ENCODE measurements around the gene RIC8B.

The RIC8B gene

DNA sequence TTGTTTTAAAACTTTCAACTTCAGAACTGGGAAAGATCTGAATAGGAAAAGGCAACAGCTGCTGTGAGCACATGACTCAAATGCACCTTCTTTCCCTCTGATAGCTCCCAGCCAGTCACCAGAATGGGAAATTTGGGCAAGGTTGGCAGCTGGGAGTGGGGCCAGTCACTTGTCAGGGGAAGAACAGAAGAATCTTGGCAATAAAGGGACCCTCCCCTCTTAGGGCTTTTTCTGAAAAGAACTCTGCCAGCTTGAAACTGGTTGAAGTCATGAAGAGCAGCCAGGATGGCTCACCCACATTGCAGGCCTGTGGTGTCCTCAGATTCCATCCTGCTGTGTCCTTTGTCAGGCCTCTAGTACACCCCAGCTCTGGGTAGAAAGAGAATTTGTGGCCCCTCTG is 10.3 kb upstream of the RIC8B start:
- Histone ChIP-seq H3K4me1 (ENCODE audit: control insufficient read depth, insufficient read depth, low read length) (no peaks in the 10 kb centered on the region), H3K27me3 (ENCODE audit: control insufficient read depth, insufficient read depth, low read length) (peaks cover 5% of the 10 kb centered on the region), H3K9me3 (ENCODE audit: control insufficient read depth, low read length) (no peaks in the 10 kb centered on the region), H3K9ac (ENCODE audit: low read length) (no peak overlapping the region), H3K36me3 (ENCODE audit: control insufficient read depth, insufficient read depth, low read length) (no peaks in the 10 kb centered on the region), H3K4me3 (ENCODE audit: low read length) (no peak overlapping the region)

GRCh38 chr12:106764738-106765137 is 9.7 kb upstream of the RIC8B start:
- Histone ChIP-seq H3K36me3 (ENCODE audit: control insufficient read depth, insufficient read depth, low read length) (no peaks in the 10 kb centered on the region), H3K27me3 (ENCODE audit: control insufficient read depth, insufficient read depth, low read length) (peaks cover 5% of the 10 kb centered on the region), H3K4me1 (ENCODE audit: control insufficient read depth, insufficient read depth, low read length) (no peaks in the 10 kb centered on the region), H3K4me3 (ENCODE audit: low read length) (no peak overlapping the region), H3K9ac (ENCODE audit: low read length) (no peak overlapping the region), H3K9me3 (ENCODE audit: control insufficient read depth, low read length) (no peaks in the 10 kb centered on the region)

- H3K36me3 ChIP-seq (ENCODE audit: control insufficient read depth, insufficient read depth, low read length) = no peaks in the 10 kb centered on the region
Observed at GRCh38 chr12:106766393-106766826, 8.1 kb upstream of the RIC8B start.

GRCh38 chr12:106767206-106767605 is 7.3 kb upstream of the RIC8B start:
- H3K9ac ChIP-seq (ENCODE audit: low read length) = no peak overlapping the region
- no peaks in the 10 kb centered on the region for H3K4me1 ChIP-seq (ENCODE audit: control insufficient read depth, insufficient read depth, low read length)
- no peak overlapping the region for H3K4me3 ChIP-seq (ENCODE audit: low read length)
- H3K36me3 ChIP-seq (ENCODE audit: control insufficient read depth, insufficient read depth, low read length) = no peaks in the 10 kb centered on the region
- H3K27me3 ChIP-seq (ENCODE audit: control insufficient read depth, insufficient read depth, low read length) = peaks cover 5% of the 10 kb centered on the region
- H3K9me3 ChIP-seq (ENCODE audit: control insufficient read depth, low read length) = no peaks in the 10 kb centered on the region

More at GRCh38 chr12:106766393-106766826, 8.1 kb upstream of the RIC8B start:
- no peak overlapping the region for H3K9ac ChIP-seq (ENCODE audit: low read length)
- no peak overlapping the region for H3K4me3 ChIP-seq (ENCODE audit: low read length)
- H3K9me3 ChIP-seq (ENCODE audit: control insufficient read depth, low read length) = no peaks in the 10 kb centered on the region
- peaks cover 5% of the 10 kb centered on the region for H3K27me3 ChIP-seq (ENCODE audit: control insufficient read depth, insufficient read depth, low read length)
- H3K4me1 ChIP-seq (ENCODE audit: control insufficient read depth, insufficient read depth, low read length) = no peaks in the 10 kb centered on the region

GRCh38 chr12:106767954-106768822 is 6.3 kb upstream of the RIC8B start:
- Histone ChIP-seq H3K9me3 (ENCODE audit: control insufficient read depth, low read length) (no peaks in the 10 kb centered on the region), H3K36me3 (ENCODE audit: control insufficient read depth, insufficient read depth, low read length) (no peaks in the 10 kb centered on the region), H3K9ac (ENCODE audit: low read length) (no peak overlapping the region), H3K4me3 (ENCODE audit: low read length) (no peak overlapping the region), H3K27me3 (ENCODE audit: control insufficient read depth, insufficient read depth, low read length) (peaks cover 5% of the 10 kb centered on the region), H3K4me1 (ENCODE audit: control insufficient read depth, insufficient read depth, low read length) (peaks cover 1% of the 10 kb centered on the region)

DNA sequence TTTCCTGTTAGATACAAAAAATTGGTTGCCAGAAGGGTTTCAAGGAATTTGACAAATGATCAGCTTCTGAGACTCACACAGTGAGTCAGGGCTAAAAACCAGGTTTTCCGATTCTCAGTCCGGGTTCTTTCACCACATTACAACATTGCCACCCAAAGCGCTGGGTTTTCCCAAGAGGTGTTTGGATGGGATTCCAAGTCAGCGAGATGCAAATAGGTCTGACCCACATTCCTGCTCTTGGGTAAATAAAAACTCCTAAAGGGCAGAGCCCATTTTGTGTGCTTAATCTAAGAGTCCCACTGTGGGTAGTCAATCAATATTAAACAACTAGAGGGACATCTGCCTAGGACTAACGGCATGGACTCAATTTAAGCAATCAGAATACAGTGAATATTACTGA is 5.4 kb upstream of the RIC8B start:
- Histone ChIP-seq H3K9ac (ENCODE audit: low read length) (no peak overlapping the region), H3K4me1 (ENCODE audit: control insufficient read depth, insufficient read depth, low read length) (peaks cover 5% of the 10 kb centered on the region), H3K4me3 (ENCODE audit: low read length) (no peak overlapping the region), H3K36me3 (ENCODE audit: control insufficient read depth, insufficient read depth, low read length) (no peaks in the 10 kb centered on the region), H3K9me3 (ENCODE audit: control insufficient read depth, low read length) (no peaks in the 10 kb centered on the region), H3K27me3 (ENCODE audit: control insufficient read depth, insufficient read depth, low read length) (peaks cover 5% of the 10 kb centered on the region)

GRCh38 chr12:106769546-106769945 is 4.9 kb upstream of the RIC8B start:
- Histone ChIP-seq H3K9me3 (ENCODE audit: control insufficient read depth, low read length) (no peaks in the 10 kb centered on the region), H3K4me1 (ENCODE audit: control insufficient read depth, insufficient read depth, low read length) (peaks cover 5% of the 10 kb centered on the region), H3K27me3 (ENCODE audit: control insufficient read depth, insufficient read depth, low read length) (peaks cover 5% of the 10 kb centered on the region), H3K36me3 (ENCODE audit: control insufficient read depth, insufficient read depth, low read length) (no peaks in the 10 kb centered on the region), H3K4me3 (ENCODE audit: low read length) (no peak overlapping the region), H3K9ac (ENCODE audit: low read length) (no peak overlapping the region)

GRCh38 chr12:106771425-106771824 is 3.1 kb upstream of the RIC8B start:
- peaks cover 5% of the 10 kb centered on the region for H3K27me3 ChIP-seq (ENCODE audit: control insufficient read depth, insufficient read depth, low read length)
- H3K9me3 ChIP-seq (ENCODE audit: control insufficient read depth, low read length) = no peaks in the 10 kb centered on the region
- peaks cover 5% of the 10 kb centered on the region for H3K4me1 ChIP-seq (ENCODE audit: control insufficient read depth, insufficient read depth, low read length)
- H3K4me3 ChIP-seq (ENCODE audit: low read length) = no peak overlapping the region
- H3K9ac ChIP-seq (ENCODE audit: low read length) = no peak overlapping the region
- H3K36me3 ChIP-seq (ENCODE audit: control insufficient read depth, insufficient read depth, low read length) = no peaks in the 10 kb centered on the region

DNA sequence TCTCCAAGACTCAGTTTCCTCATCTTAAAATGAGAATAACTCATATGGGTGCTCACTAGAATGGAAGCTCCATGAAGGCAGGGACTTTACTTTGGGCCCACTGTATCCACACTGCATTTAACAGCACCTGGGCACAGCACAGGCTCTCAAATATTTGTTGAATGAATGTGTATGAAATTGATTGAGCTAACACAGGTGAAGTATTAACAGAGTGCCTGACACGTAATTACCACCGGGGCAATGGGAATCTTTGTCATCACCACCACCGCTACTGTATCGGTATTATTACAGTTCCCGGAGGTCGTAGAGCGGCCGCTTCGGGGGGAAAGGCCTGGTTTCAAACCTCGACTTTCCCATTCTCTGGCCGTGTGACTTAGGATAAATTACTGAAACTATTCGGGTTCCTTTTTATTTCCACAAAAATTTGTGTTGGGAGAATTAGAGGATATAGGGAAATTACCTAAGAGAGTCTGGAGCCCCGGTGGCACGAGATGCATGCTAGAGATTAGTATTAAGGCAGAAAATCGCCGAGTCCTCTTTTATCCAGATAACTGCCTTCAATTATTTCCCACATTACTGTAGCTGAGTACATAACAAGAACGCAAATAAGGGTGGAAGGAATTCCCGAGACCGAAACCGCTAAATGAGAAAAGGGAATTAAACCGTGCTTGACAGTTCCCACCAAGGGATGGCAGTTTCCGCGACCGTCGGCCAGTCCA is 1.0 kb upstream of the RIC8B start:
- Histone ChIP-seq H3K4me1 (ENCODE audit: control insufficient read depth, insufficient read depth, low read length) (peaks cover 5% of the 10 kb centered on the region), H3K4me3 (ENCODE audit: low read length) (peak overlapping the region; percentile 87), H3K9ac (ENCODE audit: low read length) (peak overlapping the region; percentile 81), H3K9me3 (ENCODE audit: control insufficient read depth, low read length) (no peaks in the 10 kb centered on the region), H3K27me3 (ENCODE audit: control insufficient read depth, insufficient read depth, low read length) (peaks cover 5% of the 10 kb centered on the region), H3K36me3 (ENCODE audit: control insufficient read depth, insufficient read depth, low read length) (no peaks in the 10 kb centered on the region)

GRCh38 chr12:106774808-106775524 is 484 bp downstream of the RIC8B start:
- Histone ChIP-seq H3K9me3 (ENCODE audit: control insufficient read depth, low read length) (no peaks in the 10 kb centered on the region), H3K27me3 (ENCODE audit: control insufficient read depth, insufficient read depth, low read length) (no peaks in the 10 kb centered on the region), H3K9ac (ENCODE audit: low read length) (peak overlapping the region; percentile 81), H3K4me1 (ENCODE audit: control insufficient read depth, insufficient read depth, low read length) (peaks cover 5% of the 10 kb centered on the region), H3K4me3 (ENCODE audit: low read length) (peak overlapping the region; percentile 87), H3K36me3 (ENCODE audit: control insufficient read depth, insufficient read depth, low read length) (no peaks in the 10 kb centered on the region)

DNA sequence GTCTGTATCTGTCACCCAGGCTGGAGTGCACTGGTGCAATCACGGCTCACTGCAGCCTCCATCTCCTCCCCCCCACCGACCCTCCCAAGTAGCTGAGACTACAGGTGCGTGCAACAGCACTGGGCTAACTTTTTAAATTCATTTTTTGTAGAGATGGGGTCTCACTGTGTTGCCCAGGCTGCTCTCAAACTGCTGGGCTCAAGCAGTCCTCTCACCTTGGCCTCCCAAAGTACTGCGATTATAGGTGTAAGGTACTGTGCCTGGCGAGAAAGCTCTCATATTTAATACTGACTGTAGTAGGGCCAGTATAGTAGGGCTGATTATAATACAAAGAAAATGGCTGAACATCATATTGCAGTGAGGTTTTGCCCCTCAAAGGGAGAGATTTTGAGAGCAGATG is 2.4 kb downstream of the RIC8B start:
- no peaks in the 10 kb centered on the region for H3K36me3 ChIP-seq (ENCODE audit: control insufficient read depth, insufficient read depth, low read length)
- no peak overlapping the region for H3K9ac ChIP-seq (ENCODE audit: low read length)
- H3K9me3 ChIP-seq (ENCODE audit: control insufficient read depth, low read length) = no peaks in the 10 kb centered on the region
- no peaks in the 10 kb centered on the region for H3K27me3 ChIP-seq (ENCODE audit: control insufficient read depth, insufficient read depth, low read length)
- no peak overlapping the region for H3K4me3 ChIP-seq (ENCODE audit: low read length)
- peaks cover 5% of the 10 kb centered on the region for H3K4me1 ChIP-seq (ENCODE audit: control insufficient read depth, insufficient read depth, low read length)

Measured in mucosa of stomach (tissue), 1 donor.